Epithelial cell of proximal tubule (primary cell): ENCODE data around the gene PAM16. TPM values are rescaled to one million over a fixed set of nuclear protein-coding genes. Genes with fewer than 3 reads are reported as not detected.
A peak's percentile ranks its signal among the peaks of the same experiment; 100 is the strongest.

Source experiments
- DNase-seq: peaks from one replicate; pipeline ENCODE4 v3.0.0-alpha.2; 2011; ENCODE audit warnings: low read depth
- H3K4me3 ChIP-seq: 2 replicates; pipeline ENCODE4 v1.5.1; 2011; ENCODE audit warnings: low read depth, mild to moderate bottlenecking, low read length
- CTCF ChIP-seq: conservative IDR thresholded peaks from 2 replicates; pipeline ENCODE4 v1.5.1; 2012; ENCODE audit warnings: low read depth, mild to moderate bottlenecking, low read length
- total RNA-seq: library from RNA; depleted of rRNA; stranded (reverse); fragments of >200 nt; gene quantifications from 2 replicates; pipeline ENCODE4 v1.2.3, GENCODE V29; 2015

Gene PAM16
- total RNA-seq, 1 donor from 2014 or later, result 75.1 TPM

- TF ChIP-seq CTCF, result no peak
- peak overlapping the region; percentile 86 for H3K4me3 ChIP-seq
- DNase-seq, result no peak
These were observed 43.7 kb downstream of the PAM16 start for GRCh38 chr16:4307215-4308037.

- TF ChIP-seq CTCF, result no peak
- no peak for DNase-seq
- peak overlapping the region; percentile 86 for H3K4me3 ChIP-seq
These were observed 44.5 kb downstream of the PAM16 start for GRCh38 chr16:4306470-4307214.

GRCh38 chr16:4303973-4304372 lies 47.1 kb downstream of the PAM16 start:
- no peak for TF ChIP-seq CTCF

GRCh38 chr16:4301968-4302367 lies 49.2 kb downstream of the PAM16 start:
- no peak for DNase-seq
- TF ChIP-seq CTCF, result no peak
- H3K4me3 ChIP-seq, result no peak overlapping the region

More at GRCh38 chr16:4303973-4304372, 47.1 kb downstream of the PAM16 start:
- H3K4me3 ChIP-seq, result no peak overlapping the region
- DNase-seq, result no peak

- H3K4me3 ChIP-seq, result no peak overlapping the region
- TF ChIP-seq CTCF, result no peak
- no peak for DNase-seq
These were observed 49.9 kb downstream of the PAM16 start for GRCh38 chr16:4301177-4301576.

- DNase-seq, result no peak
- H3K4me3 ChIP-seq, result peak overlapping the region; percentile 10
- no peak for TF ChIP-seq CTCF
These were observed 52.2 kb downstream of the PAM16 start for GRCh38 chr16:4298761-4299522.
